HG03135 (cell line): ENCODE measurements around the gene F10.

Experiments used
- ATAC-seq: cut with Tn5 transposase; IDR thresholded peaks from one replicate; pipeline ENCODE4 v1.9.1; 2021; ENCODE audit warnings: mild to moderate bottlenecking, moderate library complexity; ENCODE audit not compliant: unreplicated experiment

F10 gene

DNA sequence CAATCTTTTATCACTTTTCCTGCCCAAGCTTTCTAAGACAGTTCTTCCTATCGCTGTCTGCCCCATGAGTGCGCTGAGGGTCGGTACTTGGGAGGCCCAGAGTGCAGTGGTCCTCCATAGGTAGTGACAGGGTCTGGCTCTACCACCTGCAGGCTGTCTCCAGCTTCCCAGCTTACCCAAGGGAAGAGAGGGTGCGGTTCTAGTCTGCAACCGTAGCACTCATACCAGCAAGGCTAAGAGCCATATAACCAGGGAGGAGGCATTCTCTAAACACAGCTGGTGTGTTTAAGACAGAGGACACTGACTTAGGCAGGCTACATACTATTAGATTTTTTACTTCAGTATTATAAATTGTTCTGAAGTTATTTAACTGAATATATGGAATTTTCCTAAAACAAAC lies 44.1 kb downstream of the F10 start:
- ATAC-seq: no peak

DNA sequence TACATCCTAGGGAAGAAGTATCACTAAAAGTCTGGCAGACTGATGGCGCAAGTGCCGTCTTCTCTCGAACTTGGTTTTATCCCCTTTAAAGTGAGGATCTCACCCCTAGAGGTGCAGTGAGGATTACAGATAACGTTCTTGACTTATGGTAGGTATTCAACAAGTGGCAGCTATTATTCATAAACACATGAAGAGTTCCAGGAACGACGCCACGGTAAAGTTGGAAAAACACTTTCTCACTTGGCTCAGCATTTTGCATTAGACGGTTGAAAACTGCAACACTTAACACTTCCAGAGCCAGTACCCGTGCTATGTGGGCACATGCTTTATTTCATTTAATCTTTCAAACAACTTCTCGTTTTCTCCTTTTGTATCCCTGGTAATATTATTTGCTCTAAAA lies 44.6 kb downstream of the F10 start:
- no peak for ATAC-seq

DNA sequence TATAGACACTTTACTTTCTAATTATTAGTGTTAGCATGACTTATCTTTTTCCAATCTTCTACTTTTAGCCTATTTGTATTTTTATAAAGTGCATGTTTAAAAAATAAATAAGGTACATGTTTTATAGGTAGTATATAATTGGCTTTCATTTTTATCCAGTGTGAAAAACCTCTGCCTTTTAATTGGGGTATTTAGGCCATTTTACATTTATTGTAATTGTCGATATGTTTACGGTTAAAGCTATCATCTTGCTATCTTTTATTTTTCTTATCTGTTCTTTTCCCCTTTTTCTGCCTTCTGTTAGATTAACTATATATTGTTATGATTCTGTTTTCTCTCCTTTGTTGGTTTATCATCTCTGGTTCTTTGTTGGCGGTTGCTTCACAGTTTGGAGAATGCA lies 45.0 kb downstream of the F10 start:
- ATAC-seq: no peak

GRCh38 chr13:113168211-113168610 lies 45.6 kb downstream of the F10 start:
- ATAC-seq: no peak

DNA sequence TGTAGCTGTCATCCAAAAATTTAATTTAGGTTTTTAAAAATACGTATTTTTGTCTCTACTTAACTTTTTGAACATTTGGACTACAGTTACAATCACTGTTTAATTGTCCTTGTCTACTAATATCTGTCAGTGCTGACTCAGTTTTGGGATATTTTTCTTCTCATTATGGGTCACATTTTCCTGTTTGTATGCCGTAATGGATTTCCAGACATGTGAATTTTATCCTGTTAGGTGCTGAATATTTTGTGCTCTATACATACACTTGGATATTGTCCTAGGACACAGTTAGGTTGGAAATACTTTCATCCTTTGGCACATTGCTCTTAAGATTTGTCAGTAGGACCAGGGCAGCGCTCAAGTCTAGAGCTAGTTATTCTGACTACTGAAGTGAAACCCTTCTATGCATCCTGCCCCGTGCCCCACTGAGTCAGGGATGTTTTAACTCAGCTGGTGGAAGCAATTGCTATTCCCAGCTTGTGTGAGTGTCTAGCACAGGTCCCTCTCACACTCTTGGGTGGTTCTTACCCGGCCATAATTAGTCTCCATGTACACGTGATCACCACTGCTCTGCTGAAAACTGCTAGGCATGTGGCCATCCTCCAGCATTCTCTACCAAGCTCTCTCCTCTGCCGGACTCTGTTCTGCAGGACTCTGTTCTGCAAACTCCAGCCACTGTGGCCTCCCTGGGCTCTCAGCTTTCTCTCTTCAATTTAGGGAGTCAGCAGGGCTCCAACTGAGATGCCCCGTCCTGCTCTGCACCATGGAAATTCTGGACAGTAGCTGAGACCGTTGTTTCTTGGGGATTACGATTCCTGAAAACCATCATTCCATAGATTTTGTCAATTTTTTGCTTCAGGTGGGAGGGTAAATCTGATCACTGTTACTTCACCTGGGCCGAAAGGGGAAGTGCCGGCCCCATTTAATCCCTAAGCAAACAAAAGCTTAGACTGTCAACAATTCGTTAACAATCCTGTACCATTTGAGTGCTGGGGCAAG lies 47.0 kb downstream of the F10 start:
- ATAC-seq: no peak

- no peak for ATAC-seq
These were observed 47.9 kb downstream of the F10 start for GRCh38 chr13:113170511-113170910.

DNA sequence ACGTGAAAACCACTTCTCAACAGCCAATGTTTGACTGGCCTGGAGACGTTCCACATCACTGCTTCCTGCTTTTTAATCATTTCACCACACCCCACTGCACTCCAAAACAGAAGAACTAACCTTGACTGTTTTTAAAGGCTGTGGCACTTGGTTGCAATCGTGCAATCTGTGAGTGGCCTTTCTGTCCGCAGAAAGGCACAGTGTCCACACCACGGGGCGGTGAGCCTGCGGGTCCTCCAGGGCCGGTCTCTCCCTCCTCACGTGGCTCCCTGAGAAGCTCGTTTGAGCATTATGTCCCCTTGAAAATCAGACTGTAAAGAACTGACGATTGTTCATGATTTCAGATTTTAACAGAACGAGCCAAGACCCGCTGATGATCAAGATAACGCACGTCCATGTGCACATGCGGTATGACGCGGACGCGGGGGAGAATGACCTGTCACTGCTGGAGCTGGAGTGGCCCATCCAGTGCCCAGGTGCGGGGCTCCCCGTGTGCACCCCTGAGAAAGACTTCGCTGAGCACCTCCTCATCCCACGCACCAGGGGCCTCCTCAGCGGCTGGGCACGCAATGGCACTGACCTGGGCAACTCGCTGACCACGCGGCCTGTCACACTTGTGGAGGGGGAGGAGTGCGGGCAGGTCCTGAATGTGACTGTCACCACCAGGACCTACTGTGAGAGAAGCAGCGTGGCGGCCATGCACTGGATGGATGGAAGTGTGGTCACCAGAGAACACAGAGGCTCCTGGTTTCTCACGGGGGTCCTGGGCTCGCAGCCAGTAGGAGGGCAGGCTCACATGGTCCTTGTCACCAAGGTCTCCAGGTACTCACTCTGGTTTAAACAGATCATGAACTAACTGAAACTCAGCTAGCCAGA lies 48.9 kb downstream of the F10 start:
- ATAC-seq: no peak

- ATAC-seq: no peak
These were observed 49.9 kb downstream of the F10 start for GRCh38 chr13:113172419-113172926.

- no peak for ATAC-seq
These were observed 53.7 kb downstream of the F10 start for GRCh38 chr13:113176280-113176679.

- ATAC-seq: no peak
These were observed 54.2 kb downstream of the F10 start for GRCh38 chr13:113176822-113177221.

DNA sequence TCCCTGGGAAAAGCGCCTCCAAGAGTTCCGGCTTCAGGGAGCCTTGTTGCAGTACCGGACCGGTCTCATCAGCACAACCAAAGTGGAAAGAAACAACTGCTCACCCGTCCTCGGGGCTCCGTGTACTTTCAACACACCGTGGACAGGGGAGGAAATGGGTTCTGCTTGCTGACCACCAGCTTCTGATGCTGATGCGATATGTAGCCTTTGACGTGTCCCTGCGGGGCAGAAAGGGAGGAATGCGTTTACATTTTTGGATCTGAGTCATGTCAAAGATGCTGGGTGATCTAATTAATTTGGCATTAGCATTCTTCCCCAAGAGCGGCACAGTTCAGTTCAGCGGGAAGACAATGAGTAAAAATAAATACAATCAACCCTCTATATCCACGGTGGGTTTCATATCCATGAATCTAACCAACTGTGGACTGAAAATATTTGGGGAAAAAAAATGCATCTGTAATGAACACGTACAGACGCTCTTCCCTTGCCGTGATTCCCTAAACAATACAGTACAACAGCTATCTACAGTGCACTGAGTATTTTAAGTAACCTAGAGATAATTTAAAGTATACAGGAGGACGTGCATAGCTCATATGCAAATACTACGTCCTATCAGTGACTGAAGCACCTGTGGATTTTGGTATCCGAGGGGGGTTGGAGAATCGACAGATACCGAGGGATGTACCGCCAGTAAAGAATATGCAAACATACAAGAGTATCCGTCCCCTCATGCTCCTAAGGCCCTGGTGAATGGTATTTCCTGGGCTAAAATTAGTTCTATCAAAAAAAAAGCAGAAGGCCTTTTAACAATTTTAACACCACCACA lies 55.7 kb downstream of the F10 start:
- ATAC-seq: no peak

- ATAC-seq: no peak
These were observed 56.2 kb downstream of the F10 start for GRCh38 chr13:113178896-113179167.

GRCh38 chr13:113179374-113180230 lies 57.0 kb downstream of the F10 start:
- no peak for ATAC-seq

GRCh38 chr13:113182046-113182445 lies 59.4 kb downstream of the F10 start:
- ATAC-seq: no peak

- no peak for ATAC-seq
These were observed 61.0 kb downstream of the F10 start for GRCh38 chr13:113183450-113184129.

DNA sequence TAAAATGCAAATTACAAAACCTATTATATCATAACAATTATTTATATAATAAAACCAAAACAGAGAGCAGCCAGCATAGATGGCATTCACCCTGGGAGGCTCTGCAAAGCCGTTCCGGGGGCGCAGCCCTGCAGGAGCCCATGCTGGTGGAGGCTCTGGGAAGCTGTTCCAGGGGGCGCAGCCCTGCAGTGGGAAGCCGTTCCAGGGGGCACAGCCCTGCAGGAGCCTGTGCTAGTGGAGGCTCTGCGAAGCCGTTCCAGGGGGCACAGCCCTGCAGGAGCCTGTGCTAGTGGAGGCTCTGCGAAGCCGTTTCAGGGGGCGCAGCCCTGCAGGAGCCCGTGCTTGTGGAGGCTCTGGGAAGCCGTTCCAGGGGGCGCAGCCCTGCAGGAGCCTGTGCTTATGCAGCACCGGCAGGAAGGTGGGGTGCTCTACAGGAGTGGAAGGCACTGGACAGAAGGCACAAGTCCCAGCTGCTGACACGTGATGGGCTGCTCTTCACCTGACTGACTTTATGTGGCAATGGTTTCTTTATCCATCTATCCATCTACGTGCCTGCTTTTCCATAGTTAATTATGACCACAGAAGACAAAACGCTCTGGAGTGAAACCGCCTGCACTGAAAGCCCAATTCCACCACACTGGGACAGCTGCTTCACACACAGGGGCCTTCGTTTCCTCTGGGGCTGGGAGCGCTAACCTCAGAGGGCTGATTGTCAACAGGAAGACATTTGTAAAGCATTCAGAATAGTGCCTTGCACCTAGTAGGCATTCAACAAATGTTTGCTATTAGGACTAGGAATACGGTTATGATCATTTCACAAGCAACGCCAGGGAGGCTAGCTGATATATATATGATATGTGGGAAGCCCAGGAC lies 62.2 kb downstream of the F10 start:
- no peak for ATAC-seq

- ATAC-seq: peak; percentile 86
These were observed 63.7 kb downstream of the F10 start for GRCh38 chr13:113186061-113186900.

DNA sequence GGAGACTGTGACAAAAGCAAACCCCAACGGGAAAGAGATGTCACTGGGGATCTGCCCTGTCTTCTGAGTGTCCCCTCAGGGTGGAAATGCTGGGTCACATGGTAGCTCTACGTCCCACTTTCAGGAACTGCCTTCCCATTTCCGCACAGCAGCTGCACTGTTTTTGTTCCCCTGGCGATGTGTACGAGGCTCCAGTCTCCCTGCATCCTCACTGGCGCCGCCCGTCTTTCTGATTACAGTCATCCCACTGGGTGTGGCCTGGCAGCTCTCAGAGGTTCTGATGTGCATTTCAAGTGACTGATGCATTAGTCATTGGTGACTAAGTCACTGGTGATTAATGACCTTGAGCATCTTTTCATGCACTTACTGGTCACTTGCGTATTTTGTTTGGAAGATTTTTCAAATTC lies 64.7 kb downstream of the F10 start:
- ATAC-seq: no peak
